Esophagus squamous epithelium (tissue), 4 donors: ENCODE data around the gene GOLGB1.

Source experiments
- CTCF ChIP-seq, 6 experiments: fragments of 450-650 bp in 4 of 6; fragments of 200-600 bp in 2 of 6; sonication (generic) in 2 of 6; IDR thresholded peaks; one replicate each; pipeline ENCODE4 v1.5.1; 2016 to 2019; ENCODE audit warnings: antibody characterized with exemption in 6 of 6, mild to moderate bottlenecking in 4 of 6, moderate library complexity in 4 of 6
- POLR2A ChIP-seq, 4 donors: fragments of 450-650 bp; IDR thresholded peaks; one replicate each; pipeline ENCODE4 v1.6.1; 2017; ENCODE audit warnings: antibody characterized with exemption in 4 of 4, mild to moderate bottlenecking in 4 of 4, moderate library complexity in 3 of 4

GRCh38 chr3:121720163-121720562 lies 29.4 kb downstream of the GOLGB1 start:
- no peak for TF ChIP-seq CTCF (IDR thresholded peaks at IDR 0.05)
- TF ChIP-seq POLR2A (IDR thresholded peaks at IDR 0.05): no peak
